ENCODE data around the gene ANKRD13B.

DNA sequence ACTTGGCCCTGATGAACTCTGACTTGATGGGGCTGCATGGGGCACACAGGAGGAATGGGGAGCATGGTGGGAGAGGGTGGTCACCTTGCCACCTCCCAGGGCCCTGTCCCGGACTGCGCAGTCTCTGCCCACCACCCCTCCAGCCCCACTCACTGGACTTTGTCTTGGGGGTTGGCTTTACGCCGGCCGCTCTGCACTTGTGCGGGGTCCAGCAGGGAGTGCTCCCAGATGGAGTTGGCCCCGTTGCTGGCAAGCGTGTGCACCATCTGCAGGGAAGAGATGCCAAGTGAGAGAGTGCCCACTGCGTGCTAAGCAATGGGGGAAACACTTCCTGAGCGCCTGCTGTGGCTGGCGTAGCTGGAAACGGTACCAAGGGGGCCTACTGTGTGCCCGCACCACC, 10.2 kb upstream of the ANKRD13B start:
- TF ChIP-seq CTCF (IDR thresholded peaks at IDR 0.05) (no peak), EZH2 (IDR thresholded peaks at IDR 0.05; ENCODE audit: borderline replicate concordance, insufficient read depth, low read depth, low read length, poor library complexity, severe bottlenecking) (no peak)
